Measurements from ENCODE around the gene TWIST2.

The TWIST2 gene

DNA sequence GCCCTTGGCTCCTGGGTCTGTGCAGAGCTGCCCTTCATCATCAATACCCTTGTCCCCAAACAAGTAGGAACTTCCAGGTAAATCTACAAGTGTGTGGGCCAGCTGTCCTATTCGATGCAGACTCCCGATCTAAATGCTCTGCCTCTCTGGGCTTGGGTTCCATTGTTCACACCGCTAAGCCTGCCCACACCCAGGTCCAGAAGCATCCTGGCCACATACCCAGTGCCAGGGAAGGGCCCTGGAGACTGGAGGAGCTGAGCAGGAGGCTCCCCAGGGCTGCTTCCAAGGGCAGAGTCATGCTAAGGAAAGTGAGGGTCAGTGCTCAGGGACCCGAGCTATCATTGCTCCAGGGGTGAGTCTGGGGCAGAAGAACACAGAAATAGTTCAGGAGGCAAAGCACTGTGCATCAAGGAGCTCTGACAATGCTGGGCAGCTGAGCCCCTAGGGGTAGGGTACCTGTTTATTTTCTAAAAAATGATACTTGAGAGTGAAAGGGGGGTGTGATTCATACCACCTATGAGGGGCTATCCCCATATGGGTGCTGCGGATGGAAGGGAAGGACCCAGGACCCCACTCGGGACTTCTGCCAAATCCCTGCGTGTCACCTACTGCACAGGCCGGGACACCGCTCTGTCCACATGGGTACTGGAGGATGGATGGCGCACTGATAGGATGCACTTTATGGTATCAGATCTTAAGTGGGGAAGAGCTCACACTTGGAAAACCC, 25.8 kb upstream of the TWIST2 start:
- TF ChIP-seq EZH2 (IDR thresholded peaks at IDR 0.05): no peak
- no peak for TF ChIP-seq FOXP2 (optimal IDR thresholded peaks at IDR 0.05; ENCODE audit: control extremely low read depth, extremely low read length, insufficient read depth)
- TF ChIP-seq POLR2AphosphoS5 (IDR thresholded peaks at IDR 0.05; ENCODE audit: borderline replicate concordance, low read depth, low read length): no peak
- no peak overlapping the region for H3K9ac ChIP-seq (ENCODE audit: insufficient read length)
- H3K4me3 ChIP-seq: no peak overlapping the region
- no peak overlapping the region for H3K27ac ChIP-seq
- no peak for DNase-seq (ENCODE audit: low read depth, low spot score)
- no peaks in the 10 kb centered on the region for H3K9me3 ChIP-seq (ENCODE audit: low read depth, low read length)
- H3K36me3 ChIP-seq (ENCODE audit: insufficient read depth, low read length): no peaks in the 10 kb centered on the region

DNA sequence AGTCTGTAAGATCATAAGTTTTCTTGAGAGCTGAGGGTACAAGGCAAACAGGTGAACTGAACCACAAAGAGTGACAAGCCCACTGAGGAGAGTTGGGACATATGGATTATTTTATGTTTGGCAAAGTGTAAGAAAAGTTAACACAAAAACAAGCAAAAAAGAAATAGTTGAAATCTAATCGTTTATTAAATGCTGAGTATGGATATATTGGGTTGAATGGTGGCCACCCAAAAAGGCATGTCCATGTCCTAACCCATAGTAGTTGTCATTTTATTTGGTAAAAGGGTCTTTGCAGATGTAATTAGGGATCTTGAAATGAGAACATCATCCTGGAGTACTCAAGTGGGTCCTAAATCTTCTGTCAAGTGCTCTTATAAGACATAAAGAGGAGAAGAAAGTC, 24.9 kb upstream of the TWIST2 start:
- no peak for DNase-seq (ENCODE audit: low read depth, low spot score)
- TF ChIP-seq EZH2 (IDR thresholded peaks at IDR 0.05): no peak
- no peak for TF ChIP-seq FOXP2 (optimal IDR thresholded peaks at IDR 0.05; ENCODE audit: control extremely low read depth, extremely low read length, insufficient read depth)
- no peak for TF ChIP-seq POLR2AphosphoS5 (IDR thresholded peaks at IDR 0.05; ENCODE audit: borderline replicate concordance, low read depth, low read length)
- Histone ChIP-seq H3K9ac (ENCODE audit: insufficient read length) (no peak overlapping the region), H3K4me3 (no peak overlapping the region), H3K9me3 (ENCODE audit: low read depth, low read length) (no peaks in the 10 kb centered on the region), H3K36me3 (ENCODE audit: insufficient read depth, low read length) (no peaks in the 10 kb centered on the region), H3K27ac (no peak overlapping the region)

DNA sequence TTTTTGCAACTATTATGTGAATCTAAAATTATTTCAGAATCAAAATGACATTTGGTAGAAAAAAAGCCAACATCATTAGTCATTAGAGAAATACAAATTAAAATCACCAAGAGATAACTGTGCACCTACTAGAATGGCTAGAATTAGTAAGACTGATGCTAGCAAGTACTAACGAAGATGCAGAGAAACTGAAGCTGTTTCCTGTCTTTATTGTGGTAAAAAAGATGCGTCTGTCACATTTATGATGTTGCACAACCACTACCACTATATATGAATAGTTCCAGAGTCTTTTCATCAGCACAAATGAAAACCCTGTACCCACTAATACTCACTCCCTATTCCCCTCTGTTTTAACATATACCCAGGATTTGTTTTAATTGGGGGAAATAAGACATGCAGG, 16.7 kb upstream of the TWIST2 start:
- Histone ChIP-seq H3K9ac (ENCODE audit: insufficient read length) (no peak overlapping the region), H3K36me3 (ENCODE audit: insufficient read depth, low read length) (no peaks in the 10 kb centered on the region), H3K4me3 (no peak overlapping the region), H3K27ac (no peak overlapping the region), H3K9me3 (ENCODE audit: low read depth, low read length) (no peaks in the 10 kb centered on the region)
- no peak for DNase-seq (ENCODE audit: low read depth, low spot score)
- TF ChIP-seq FOXP2 (optimal IDR thresholded peaks at IDR 0.05; ENCODE audit: control extremely low read depth, extremely low read length, insufficient read depth) (no peak), POLR2AphosphoS5 (IDR thresholded peaks at IDR 0.05; ENCODE audit: borderline replicate concordance, low read depth, low read length) (no peak), EZH2 (IDR thresholded peaks at IDR 0.05) (no peak)

DNA sequence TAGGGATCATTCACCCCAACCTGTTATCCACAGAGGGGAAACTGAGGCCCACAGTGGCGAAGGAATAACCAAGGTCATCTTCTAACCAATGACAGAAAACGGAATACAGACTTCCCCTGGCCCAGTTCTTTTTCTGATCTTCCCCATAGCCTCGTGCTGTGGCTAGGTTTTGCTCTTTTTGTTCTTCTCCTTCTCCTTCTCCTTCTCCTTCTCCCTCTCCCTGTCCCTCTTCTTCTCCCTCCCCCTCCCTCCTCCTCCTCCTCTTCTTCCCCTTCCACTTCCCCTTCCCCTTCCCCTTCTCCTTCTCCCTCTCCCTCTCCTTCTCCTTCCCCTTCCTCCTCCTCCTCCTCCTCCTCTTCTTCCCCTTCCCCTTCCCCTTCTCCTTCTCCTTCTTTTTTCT, 12.9 kb upstream of the TWIST2 start:
- H3K36me3 ChIP-seq (ENCODE audit: insufficient read depth, low read length): no peaks in the 10 kb centered on the region
- H3K9me3 ChIP-seq (ENCODE audit: low read depth, low read length): no peaks in the 10 kb centered on the region
- TF ChIP-seq EZH2 (IDR thresholded peaks at IDR 0.05) (no peak), POLR2AphosphoS5 (IDR thresholded peaks at IDR 0.05; ENCODE audit: borderline replicate concordance, low read depth, low read length) (no peak), FOXP2 (optimal IDR thresholded peaks at IDR 0.05; ENCODE audit: control extremely low read depth, extremely low read length, insufficient read depth) (no peak)
- DNase-seq (ENCODE audit: low read depth, low spot score): no peak
- H3K9ac ChIP-seq (ENCODE audit: insufficient read length): no peak overlapping the region
- no peak overlapping the region for H3K27ac ChIP-seq
- no peak overlapping the region for H3K4me3 ChIP-seq

DNA sequence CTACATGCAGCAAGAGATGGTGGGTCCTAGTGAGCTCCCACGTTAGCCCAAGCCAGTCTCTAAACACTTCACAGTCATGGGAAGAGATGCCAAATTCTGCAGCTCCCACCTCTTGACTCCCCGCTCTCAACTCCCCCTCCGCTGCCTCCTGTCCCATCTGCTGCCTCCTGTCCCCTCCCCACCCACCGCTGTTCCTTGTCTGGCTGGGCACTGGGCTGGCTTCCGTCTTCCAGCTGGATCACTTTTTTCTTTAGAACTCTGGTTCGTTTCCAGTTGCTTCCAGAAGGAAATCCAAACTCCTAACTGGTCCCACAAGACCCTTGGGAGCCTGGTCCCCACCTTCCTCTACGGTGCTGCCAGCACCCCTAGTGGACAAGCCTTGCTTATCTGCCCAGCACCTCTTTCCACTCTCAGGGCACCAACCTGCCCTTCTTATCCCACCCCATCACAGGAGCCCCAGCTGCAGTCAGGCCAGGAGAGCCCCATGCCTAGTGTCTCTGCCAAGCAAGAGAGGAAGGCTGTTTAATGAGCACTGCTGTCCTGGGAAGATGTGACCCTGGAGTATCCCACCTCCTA, 12.1 kb upstream of the TWIST2 start:
- no peak overlapping the region for H3K9ac ChIP-seq (ENCODE audit: insufficient read length)
- no peak for DNase-seq (ENCODE audit: low read depth, low spot score)
- no peak overlapping the region for H3K4me3 ChIP-seq

DNA sequence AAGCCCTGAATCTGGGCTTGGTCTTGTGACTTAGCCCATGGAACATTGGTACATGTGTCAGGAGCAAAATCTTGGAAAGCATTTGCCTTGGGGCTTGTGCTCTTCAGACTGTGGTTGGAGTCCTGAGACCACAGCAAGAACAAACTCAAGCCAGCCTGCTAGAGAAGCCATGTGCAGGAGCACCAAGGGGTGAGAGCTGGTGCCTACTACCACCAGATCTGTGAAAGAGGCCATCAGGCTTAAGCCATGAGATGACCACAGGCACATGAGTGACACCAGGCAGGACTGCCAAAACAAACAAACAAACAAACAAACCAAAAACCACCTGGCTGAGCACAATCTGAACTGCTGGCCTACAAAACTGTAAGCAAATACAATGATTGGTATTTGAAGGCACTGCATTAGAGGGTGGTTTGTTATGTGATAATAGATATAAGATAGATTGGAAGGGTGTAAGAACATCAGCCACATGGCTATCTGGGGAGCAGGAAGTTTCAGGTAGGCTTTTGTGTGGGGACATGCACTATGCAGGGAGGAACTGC, 9.0 kb upstream of the TWIST2 start:
- TF ChIP-seq FOXP2 (optimal IDR thresholded peaks at IDR 0.05; ENCODE audit: control extremely low read depth, extremely low read length, insufficient read depth): no peak
- no peak for TF ChIP-seq POLR2AphosphoS5 (IDR thresholded peaks at IDR 0.05; ENCODE audit: borderline replicate concordance, low read depth, low read length)
- TF ChIP-seq EZH2 (IDR thresholded peaks at IDR 0.05): no peak
- no peak overlapping the region for H3K9ac ChIP-seq (ENCODE audit: insufficient read length)

More for the DNA sequence above, 12.1 kb upstream of the TWIST2 start:
- H3K9me3 ChIP-seq (ENCODE audit: low read depth, low read length): no peaks in the 10 kb centered on the region
- TF ChIP-seq EZH2 (IDR thresholded peaks at IDR 0.05): no peak
- no peak for TF ChIP-seq FOXP2 (optimal IDR thresholded peaks at IDR 0.05; ENCODE audit: control extremely low read depth, extremely low read length, insufficient read depth)
- TF ChIP-seq POLR2AphosphoS5 (IDR thresholded peaks at IDR 0.05; ENCODE audit: borderline replicate concordance, low read depth, low read length): no peak
- no peaks in the 10 kb centered on the region for H3K36me3 ChIP-seq (ENCODE audit: insufficient read depth, low read length)
- H3K27ac ChIP-seq: no peak overlapping the region

DNA sequence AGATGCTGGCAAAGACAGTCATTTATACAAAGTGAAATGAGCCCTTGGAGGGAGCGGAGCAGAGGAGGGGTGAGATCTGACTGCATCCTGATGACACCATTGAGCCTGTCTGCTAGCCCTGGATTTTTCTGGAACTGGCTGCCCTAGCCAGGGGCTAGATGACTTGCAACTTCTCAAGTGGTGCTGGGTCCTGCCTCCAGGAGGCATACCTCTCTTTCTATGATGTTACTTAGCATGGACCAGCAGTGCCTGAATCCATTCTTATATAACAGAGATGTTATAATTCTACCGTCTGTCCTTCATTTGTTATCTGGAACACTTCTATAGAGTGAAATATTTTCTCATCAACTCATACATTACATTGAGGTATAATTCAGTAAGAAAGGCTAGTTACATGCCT, 8.5 kb upstream of the TWIST2 start:
- TF ChIP-seq POLR2AphosphoS5 (IDR thresholded peaks at IDR 0.05; ENCODE audit: borderline replicate concordance, low read depth, low read length): no peak
- no peak for TF ChIP-seq EZH2 (IDR thresholded peaks at IDR 0.05)
- TF ChIP-seq FOXP2 (optimal IDR thresholded peaks at IDR 0.05; ENCODE audit: control extremely low read depth, extremely low read length, insufficient read depth): no peak

More for the DNA sequence above, 9.0 kb upstream of the TWIST2 start:
- H3K27ac ChIP-seq: no peak overlapping the region
- no peak overlapping the region for H3K4me3 ChIP-seq
- no peaks in the 10 kb centered on the region for H3K36me3 ChIP-seq (ENCODE audit: insufficient read depth, low read length)
- no peak for DNase-seq (ENCODE audit: low read depth, low spot score)
- H3K9me3 ChIP-seq (ENCODE audit: low read depth, low read length): no peaks in the 10 kb centered on the region

DNA sequence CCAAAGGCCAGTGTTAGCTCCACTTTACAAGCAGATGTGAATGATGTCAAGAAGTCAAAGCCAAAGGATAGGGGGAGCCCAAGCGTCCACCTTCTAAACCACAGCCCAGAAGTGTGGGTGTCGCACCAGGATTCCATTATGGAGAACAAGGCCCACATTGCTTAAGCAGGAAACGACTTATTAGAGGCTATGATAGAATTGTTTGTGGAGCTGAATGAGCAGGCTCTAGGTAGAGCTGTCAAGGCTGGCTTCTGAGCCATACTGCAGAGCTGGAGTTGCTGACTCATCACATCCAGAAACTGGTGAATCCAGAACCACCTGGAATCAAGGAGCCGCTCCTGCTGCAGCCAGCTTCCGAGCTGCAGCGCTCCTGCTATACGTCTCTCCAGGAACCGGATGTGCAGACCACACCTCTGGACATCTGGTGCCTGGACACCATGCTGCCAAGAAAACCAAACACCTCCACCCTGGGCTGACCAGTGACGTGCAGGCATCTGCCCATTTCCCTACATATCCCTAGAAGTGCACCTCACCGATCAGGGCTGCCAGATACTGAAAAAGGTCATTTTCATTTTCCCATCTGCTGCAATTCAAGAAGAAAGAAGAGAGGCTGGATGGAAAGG, 6.2 kb upstream of the TWIST2 start:
- Histone ChIP-seq H3K36me3 (ENCODE audit: insufficient read depth, low read length) (no peaks in the 10 kb centered on the region), H3K27ac (no peak overlapping the region), H3K9me3 (ENCODE audit: low read depth, low read length) (no peaks in the 10 kb centered on the region), H3K9ac (ENCODE audit: insufficient read length) (no peak overlapping the region), H3K4me3 (no peak overlapping the region)
- DNase-seq (ENCODE audit: low read depth, low spot score): no peak
- TF ChIP-seq FOXP2 (optimal IDR thresholded peaks at IDR 0.05; ENCODE audit: control extremely low read depth, extremely low read length, insufficient read depth) (no peak), EZH2 (IDR thresholded peaks at IDR 0.05) (no peak), POLR2AphosphoS5 (IDR thresholded peaks at IDR 0.05; ENCODE audit: borderline replicate concordance, low read depth, low read length) (no peak)

More for the DNA sequence above, 8.5 kb upstream of the TWIST2 start:
- Histone ChIP-seq H3K36me3 (ENCODE audit: insufficient read depth, low read length) (no peaks in the 10 kb centered on the region), H3K9ac (ENCODE audit: insufficient read length) (no peak overlapping the region), H3K4me3 (no peak overlapping the region), H3K27ac (no peak overlapping the region), H3K9me3 (ENCODE audit: low read depth, low read length) (no peaks in the 10 kb centered on the region)
- no peak for DNase-seq (ENCODE audit: low read depth, low spot score)
